HG03039 (cell line): ENCODE results near the gene APOL6.
"Not testable (repeated sequence)": the region's sequence is repeated elsewhere in the genome, so short reads cannot be mapped to it uniquely, and the experiment has no call there.

Experiments used
- ATAC-seq: cut with Tn5 transposase; IDR thresholded peaks from one replicate; pipeline ENCODE4 v1.9.1; 2021; ENCODE audit warnings: mild to moderate bottlenecking, moderate library complexity; ENCODE audit not compliant: unreplicated experiment

The APOL6 gene

GRCh38 chr22:35617137-35617755 lies 31.0 kb upstream of the APOL6 start, which contains the start of gene MB:
TSS of gene MB (minus strand) at chr22:35617329. CDS start at chr22:35617257, 72 bp downstream.
- no peak for ATAC-seq

- no peak for ATAC-seq
Measured at GRCh38 chr22:35618427-35619223, 29.6 kb upstream of the APOL6 start.

DNA sequence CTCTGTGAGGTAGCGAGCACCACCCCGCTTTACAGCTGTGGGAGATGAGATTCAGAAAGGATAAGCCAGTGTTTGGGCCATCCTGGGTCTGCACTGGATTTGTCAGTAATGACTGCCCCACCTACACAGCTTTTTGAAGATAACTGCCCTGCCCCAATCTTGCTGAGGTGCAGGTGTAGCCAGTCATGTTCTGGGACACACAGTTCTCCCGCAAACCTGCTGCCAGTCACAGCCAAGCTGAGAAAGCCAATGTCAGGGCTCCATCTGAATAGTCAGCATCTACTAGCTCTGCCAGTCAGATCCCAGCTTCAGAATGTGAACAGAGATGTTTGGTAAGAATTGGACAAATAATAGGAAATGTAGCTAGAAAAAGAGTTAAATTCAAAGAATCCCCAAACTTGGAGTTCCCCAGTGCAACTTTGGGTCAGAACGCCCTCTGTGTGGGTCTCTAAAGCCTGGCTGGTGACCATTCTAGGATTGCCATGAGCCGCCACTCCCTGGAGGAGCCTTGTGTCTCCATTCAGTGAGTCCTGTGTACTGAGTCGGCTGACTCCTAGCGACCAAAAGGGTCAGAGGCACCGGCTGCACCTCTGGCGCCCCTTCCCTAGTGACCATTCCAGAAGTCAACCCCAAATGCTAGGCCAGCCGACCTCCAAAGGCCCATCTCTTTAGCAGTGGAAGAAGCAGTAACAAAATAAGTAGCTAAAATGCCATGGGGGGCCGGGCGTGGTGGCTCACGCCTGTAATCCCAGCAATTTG lies 28.7 kb upstream of the APOL6 start:
- no peak for ATAC-seq

DNA sequence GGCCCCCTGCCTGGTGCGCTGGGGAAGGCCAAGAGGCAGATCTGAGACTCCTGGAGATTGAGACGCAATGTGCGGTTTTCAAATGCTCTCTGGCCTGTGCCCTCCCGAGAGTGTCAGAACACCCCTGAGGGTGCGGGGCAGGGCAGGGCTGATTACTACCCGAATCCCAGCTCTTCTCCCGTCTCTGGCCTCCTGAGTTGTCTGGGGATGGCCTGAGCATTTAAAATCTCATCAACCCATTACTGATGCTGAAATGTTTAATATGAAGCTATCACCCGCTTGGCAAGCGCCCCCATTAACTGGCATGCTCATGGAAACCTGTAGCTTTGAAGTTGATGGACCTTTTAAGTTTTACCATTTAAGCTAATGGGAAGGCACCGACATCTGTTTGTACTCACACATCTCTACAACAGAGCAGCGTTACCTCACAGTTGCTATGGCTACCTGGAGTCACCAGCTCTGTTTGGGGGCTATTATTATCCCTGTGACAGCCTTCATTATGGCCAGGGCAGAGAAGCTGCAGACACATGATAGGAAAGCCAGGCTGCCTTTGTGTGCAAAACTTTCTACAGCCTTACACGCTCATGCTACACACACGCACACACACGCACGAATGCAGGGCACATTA lies 27.5 kb upstream of the APOL6 start:
- no peak for ATAC-seq

DNA sequence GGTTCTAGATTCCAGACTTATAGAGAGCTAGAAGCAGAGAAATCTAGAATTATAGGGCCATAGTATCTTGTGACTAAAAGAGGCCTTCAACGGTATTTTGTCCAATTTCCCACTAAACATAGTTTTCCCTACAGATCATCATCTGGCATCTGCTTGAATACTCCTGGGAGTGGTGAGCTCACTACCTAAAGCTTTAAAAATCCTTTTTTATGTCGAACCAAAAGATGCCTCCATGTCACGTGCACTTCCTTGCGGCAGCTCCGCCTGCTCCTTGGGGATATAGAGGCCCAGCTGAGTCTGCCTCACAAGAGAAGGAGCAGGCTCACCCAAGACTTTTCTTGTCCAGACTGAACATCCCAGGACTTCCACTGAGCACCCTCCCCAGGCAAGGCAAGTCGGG lies 26.8 kb upstream of the APOL6 start:
- no peak for ATAC-seq

DNA sequence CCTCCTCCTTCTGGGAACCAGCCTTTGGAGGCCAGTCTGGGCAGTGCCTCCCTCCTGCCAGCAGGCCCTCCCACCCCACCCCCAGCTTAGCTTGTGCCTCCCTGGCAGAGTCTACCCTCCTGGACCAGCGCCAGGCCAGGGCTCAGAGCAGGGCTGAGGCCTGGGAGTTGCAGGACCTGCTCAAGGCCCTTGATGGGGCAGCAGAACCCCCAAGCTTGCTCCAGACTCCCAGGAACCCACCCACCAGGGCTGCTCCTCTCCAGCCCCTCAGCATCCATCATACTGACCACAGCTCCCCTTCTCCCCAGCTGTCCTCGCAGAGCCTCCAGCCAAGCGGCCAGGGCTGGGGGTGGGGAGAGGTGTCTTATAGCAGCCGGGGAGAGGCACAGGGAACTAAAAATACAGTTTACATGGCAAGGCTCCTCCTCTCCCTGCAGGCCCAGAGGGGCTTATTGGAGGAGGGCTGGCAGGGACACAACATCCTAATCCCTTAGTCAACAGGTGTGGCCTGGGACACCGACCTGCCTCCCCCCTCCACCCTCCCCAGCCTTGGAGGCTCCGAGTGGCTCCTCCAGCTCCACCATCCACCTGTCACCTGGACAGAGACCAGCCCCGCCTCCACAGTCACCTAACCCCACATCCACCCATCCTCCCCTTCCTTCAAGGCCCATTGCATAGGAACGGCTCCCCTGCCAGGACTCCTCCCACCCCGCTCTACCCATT lies 25.9 kb upstream of the APOL6 start:
- no peak for ATAC-seq

GRCh38 chr22:35623885-35624284 lies 24.4 kb upstream of the APOL6 start:
- not testable (repeated sequence) for ATAC-seq

DNA sequence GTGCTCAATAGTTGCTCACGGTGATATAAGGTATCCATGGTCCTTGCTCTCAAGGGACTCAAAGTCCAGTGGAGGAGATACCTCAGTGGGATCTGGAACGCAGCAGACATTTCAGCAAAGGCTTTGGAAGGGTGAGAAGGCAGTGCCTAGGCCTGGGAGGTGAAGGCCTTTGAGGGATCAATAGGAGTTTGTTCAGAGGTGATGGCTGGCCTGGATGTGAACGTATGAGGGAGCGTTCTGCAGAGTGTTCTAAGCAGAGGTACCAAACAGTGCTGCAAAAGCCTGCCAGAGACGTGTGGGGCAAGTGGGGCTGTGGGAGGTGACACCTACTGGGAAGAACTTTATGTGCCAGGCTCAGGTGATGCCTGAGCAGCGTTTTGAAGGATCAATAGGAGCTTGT lies 23.7 kb upstream of the APOL6 start:
- ATAC-seq, result no peak

GRCh38 chr22:35625763-35626432 lies 22.3 kb upstream of the APOL6 start:
- no peak for ATAC-seq

GRCh38 chr22:35627267-35628041 lies 20.8 kb upstream of the APOL6 start:
- no peak for ATAC-seq

DNA sequence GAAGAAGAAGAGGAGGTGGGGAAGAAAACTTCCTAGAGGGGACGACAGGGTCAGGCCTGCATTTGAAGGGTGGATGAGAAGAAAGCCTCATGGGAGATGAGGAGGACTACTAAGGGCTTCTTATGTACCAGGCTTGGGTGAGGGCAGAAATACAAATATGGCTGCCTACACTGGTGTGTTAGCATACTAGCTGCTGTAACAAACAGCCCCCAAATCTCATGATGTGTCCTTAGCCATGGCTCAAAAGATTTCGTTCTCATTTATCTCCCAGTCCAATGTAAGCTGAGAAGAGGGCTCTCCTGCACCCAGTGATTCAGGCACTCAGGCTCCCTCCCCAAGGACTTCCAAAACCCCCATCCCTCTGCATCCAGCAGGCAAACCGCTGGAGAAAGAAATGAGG lies 19.5 kb upstream of the APOL6 start:
- no peak for ATAC-seq

DNA sequence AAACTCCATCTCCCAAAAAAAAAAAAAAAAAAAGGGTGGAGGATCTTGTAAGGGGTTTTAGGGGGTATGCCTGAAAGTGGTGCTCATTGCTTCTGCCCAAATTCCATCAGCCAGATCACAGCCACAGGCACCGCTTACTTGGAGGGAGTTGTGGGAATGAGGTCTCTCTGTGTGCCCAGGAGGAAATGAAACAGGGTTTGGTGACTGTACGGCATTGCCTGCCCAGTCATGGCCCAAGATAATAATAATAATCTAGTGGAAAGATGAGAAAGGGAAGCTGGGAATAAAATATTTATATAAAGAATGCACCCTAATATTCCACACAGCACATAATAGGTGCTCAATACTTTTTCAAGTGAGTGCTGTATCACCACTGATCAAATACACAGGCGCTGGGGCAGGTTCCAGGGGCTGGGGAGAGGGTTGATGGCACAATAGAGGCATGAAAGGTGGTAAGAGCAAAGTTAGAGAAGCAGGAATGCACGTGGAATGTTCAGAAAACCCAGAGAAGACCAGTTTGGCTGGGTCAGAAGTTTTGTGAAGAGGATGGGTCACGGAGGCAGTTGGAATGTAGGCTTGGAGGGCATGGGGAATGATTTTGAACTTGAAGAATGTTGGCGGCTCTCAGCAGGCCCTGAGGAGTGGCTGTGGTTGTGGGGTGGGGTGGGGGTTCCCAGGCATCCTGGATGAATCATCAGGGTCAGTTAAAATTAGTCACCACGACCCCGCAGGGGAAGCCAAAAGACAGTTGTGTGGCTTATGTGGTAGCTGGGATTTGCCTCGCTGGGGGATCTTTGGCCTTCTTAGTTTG lies 18.6 kb upstream of the APOL6 start:
- ATAC-seq, result no peak

DNA sequence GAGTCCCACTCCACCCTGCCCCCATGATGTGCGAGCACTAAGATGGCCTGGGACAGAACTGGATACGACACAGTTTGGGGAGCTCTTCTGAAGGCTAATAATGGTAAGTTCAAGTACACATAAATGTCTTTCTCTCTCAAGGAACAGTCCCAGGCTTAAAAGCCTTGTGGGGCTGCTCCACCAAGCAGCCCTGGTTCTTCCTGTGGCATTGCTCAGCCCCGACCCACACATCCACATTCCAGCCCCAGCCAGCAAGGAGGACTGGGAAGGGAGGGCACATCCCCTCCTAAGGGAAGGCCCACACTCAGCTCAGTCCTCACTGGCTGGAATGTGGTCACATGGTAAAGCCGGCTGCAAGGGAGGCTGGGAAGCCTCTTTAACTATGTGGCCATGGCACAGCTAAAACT lies 17.9 kb upstream of the APOL6 start:
- ATAC-seq, result no peak

DNA sequence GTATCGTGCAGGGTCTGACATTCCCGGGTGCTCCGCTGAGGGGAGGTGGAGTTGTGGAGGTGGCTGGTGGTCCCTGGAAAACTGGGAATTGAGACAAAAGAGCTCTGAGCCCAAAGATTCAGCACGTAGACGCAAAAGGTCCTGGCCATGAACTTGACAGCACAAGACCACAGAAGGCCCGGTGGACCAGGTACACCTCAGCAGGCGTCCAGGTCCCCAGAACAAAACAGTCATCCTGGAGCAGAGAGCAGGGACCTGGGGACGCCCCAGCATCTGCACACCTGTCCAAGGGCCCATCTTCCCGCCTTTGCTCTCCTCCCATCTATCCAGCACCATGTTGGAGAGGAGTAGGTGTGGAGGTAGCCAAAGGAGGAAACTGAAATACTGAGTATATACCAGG lies 17.4 kb upstream of the APOL6 start:
- no peak for ATAC-seq

DNA sequence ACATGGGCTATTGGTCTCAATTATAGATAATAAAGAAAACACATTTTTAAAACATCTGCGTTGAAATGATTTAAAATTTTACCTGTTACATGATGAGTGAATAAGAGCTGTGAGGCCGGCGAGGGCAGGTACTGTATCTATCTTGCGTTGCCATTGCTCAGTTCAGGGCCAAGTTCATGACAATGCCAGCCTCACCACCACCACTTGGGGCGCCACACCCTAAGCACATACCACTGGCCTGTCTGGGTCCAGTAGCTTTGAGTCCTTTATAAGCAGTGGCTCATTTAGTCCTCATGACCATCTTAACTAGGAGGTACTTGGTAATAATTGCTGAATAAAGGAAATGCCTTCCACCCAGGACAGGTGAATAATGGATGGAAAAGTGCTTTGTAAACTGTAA lies 16.6 kb upstream of the APOL6 start:
- no peak for ATAC-seq

- no peak for ATAC-seq
Measured at GRCh38 chr22:35632935-35633334, 15.3 kb upstream of the APOL6 start.

DNA sequence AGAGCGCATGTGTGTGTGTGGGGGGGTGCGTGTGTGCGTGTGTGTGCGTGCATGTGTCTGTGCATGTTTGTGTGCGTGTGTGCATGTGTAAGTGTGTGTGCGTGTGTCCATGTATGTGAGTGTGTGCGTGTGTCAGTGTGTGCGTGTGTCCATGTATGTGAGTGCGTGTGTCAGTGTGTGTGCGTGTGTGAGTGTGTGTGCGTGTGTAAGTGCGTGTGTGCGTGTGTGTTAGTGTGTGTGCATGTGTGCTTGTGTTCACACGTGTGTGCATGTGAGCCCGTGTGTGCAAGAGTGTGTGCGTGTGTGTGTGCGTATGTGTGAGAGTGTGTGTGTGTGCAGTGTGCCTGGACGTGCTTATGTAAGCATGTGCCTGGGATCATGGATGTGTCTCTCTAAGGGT lies 14.7 kb upstream of the APOL6 start:
- ATAC-seq, result no peak

DNA sequence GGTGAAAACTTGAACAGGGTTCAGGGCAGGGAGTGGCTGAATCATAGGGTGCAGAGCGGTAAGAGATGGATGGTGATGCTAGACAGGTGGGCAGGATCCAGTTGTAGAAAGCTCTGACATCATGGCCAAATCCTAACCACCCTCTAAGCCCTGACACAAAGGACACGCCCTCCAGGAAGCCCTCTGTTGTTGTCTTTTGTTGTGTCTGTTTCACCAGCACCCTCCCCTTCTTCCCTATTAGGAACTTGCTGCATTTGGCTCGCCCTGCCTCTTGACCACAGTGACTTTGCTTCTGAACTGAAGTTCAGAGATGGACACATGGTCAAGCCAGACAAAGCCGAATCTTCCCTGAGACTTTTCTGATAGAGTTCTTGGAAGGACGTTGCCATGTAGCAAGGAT lies 14.2 kb upstream of the APOL6 start:
- ATAC-seq, result no peak
